ENCODE results near the gene GPR27.

Gene GPR27

DNA sequence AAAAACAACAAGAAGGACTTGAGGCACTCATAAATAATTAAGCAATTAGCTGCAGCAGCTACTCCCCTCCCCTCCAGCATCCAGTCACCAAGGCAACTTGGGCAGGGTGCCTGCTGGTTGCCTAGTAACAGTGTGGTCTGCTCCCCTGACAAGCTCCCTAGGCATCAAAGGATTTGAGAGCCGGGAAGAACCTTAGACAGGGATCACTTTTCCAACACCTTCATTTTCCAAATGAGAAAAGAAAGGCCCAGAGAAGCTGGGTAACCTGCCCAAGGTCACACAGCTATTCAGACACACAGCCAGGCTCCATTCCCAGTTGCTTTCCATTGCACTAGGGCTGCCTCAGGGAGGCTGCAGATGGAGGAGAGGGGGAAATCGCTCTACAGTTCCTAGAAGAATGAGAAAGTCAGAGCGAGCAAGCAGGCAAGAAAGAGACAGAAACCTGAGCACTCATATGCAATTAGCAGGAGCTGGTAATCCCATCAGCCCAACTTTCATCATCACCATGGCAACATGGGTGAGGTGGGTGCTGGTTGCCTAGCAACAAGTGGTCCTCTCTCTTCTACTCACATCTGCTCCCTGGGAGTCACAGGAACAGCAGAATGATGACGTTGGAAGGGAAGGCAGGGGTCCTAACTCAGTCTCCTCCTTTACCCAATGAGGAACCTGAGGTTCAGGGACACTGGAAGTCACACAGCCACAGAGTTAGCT lies 24.9 kb upstream of the GPR27 start:
- in situ Hi-C loops (cut with MboI; ENCODE audit: low sequenced_read_pairs, unreplicated experiment), result no loop called here
- DNase-seq (ENCODE audit: low spot score), result no peak
- TF ChIP-seq, protein P1, sequence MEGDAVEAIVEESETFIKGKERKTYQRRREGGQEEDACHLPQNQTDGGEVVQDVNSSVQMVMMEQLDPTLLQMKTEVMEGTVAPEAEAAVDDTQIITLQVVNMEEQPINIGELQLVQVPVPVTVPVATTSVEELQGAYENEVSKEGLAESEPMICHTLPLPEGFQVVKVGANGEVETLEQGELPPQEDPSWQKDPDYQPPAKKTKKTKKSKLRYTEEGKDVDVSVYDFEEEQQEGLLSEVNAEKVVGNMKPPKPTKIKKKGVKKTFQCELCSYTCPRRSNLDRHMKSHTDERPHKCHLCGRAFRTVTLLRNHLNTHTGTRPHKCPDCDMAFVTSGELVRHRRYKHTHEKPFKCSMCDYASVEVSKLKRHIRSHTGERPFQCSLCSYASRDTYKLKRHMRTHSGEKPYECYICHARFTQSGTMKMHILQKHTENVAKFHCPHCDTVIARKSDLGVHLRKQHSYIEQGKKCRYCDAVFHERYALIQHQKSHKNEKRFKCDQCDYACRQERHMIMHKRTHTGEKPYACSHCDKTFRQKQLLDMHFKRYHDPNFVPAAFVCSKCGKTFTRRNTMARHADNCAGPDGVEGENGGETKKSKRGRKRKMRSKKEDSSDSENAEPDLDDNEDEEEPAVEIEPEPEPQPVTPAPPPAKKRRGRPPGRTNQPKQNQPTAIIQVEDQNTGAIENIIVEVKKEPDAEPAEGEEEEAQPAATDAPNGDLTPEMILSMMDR (IDR thresholded peaks at IDR 0.05; ENCODE audit: borderline replicate concordance, control extremely low read depth, extremely low read depth, insufficient read depth, missing control alignments), result no peak

DNA sequence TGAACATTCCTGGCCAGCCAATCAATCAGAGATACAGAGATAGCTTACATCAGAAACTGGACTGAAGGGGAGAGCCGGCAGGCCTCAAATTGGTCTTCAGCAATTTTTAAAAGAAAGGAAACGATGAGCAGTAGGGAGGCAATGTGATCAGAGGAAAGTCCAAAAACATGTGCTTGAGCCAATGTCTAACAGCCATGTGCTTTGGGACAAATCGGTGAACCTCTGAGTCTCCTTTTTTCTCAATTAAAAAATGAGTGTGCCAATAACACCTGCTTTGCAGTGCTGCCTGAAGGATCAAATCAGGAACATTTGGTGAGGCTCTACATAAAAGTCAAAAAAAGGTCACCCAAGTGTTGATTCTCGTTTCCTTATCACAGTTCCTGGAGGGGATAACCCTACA lies 21.0 kb upstream of the GPR27 start:
- no peak for DNase-seq (ENCODE audit: low spot score)
- in situ Hi-C loops (cut with MboI; ENCODE audit: low sequenced_read_pairs, unreplicated experiment), result no loop called here
- TF ChIP-seq, protein P1 (IDR thresholded peaks at IDR 0.05; ENCODE audit: borderline replicate concordance, control extremely low read depth, extremely low read depth, insufficient read depth, missing control alignments), result no peak

DNA sequence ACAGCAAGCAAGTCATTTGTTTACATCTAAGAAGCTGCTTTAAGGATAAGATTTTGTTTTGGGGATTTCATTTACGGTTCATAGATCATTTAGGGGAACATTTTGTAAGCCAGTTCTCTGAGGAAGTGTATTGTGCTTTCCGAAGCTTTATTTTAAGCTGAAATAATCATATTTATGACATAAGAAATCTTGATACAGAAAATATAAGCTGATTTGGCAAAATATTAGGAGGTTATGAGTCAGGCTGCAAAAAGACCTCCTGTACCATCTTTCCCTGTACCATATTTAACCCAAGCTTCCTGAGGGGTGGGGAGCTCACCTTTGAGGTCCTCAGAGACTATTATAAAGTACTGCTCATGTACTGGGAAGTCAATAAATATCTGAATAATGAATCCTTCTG lies 20.3 kb upstream of the GPR27 start:
- no peak for DNase-seq (ENCODE audit: low spot score)
- TF ChIP-seq, protein P1 (IDR thresholded peaks at IDR 0.05; ENCODE audit: borderline replicate concordance, control extremely low read depth, extremely low read depth, insufficient read depth, missing control alignments), result no peak
- in situ Hi-C loops (cut with MboI; ENCODE audit: low sequenced_read_pairs, unreplicated experiment), result no loop called here

DNA sequence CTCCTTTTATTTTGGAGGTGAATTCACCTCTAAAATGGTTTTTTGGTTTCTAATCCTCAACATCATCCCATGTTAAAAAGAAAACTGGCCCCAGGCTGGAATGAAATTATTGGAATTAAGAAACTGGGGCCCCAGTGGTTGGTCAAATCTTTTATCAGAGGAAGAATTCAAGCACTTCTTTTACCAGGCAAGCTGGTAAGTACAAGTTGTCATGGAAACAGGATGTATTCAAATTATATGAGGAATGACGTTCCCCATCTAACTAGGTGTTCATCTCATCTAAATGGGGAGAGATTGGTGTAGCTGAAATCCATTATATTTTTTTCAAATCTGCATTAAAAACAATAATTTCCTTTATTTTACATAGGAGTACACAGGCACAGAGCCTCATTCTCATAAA lies 18.8 kb upstream of the GPR27 start:
- DNase-seq (ENCODE audit: low spot score), result no peak
- TF ChIP-seq, protein P1 (IDR thresholded peaks at IDR 0.05; ENCODE audit: borderline replicate concordance, control extremely low read depth, extremely low read depth, insufficient read depth, missing control alignments), result no peak
- in situ Hi-C loops (cut with MboI; ENCODE audit: low sequenced_read_pairs, unreplicated experiment), result no loop called here

- TF ChIP-seq, protein P1 (IDR thresholded peaks at IDR 0.05; ENCODE audit: borderline replicate concordance, control extremely low read depth, extremely low read depth, insufficient read depth, missing control alignments), result no peak
- DNase-seq (ENCODE audit: low spot score), result no peak
- in situ Hi-C loops (cut with MboI; ENCODE audit: low sequenced_read_pairs, unreplicated experiment), result no loop called here
These were observed 11.0 kb upstream of the GPR27 start for GRCh38 chr3:71742621-71743020.

GRCh38 chr3:71744738-71745137 lies 8.9 kb upstream of the GPR27 start:
- TF ChIP-seq, protein P1 (IDR thresholded peaks at IDR 0.05; ENCODE audit: borderline replicate concordance, control extremely low read depth, extremely low read depth, insufficient read depth, missing control alignments), result no peak
- in situ Hi-C loops (cut with MboI; ENCODE audit: low sequenced_read_pairs, unreplicated experiment), result no loop called here
- DNase-seq (ENCODE audit: low spot score), result no peak
